Omental fat pad (tissue), 4 donors: ENCODE measurements around the gene ZG16. TPM values are rescaled to one million over a fixed set of nuclear protein-coding genes. Genes with fewer than 3 reads are reported as not detected.

Experiments
- ATAC-seq: fragments of 150-250 bp; one replicate; pipeline ENCODE4 v1.9.1; 2016; ENCODE audit warnings: mild to moderate bottlenecking, moderate library complexity; ENCODE audit not compliant: low FRiP score
- DNase-seq: peaks from one replicate; pipeline ENCODE4 v3.0.0-alpha.2; 2019; ENCODE audit warnings: low spot score
- total RNA-seq, 4 donors: library from RNA; depleted of rRNA; stranded (reverse); fragments of >200 nt; gene quantifications; one replicate each; pipeline ENCODE4 v1.1.0, GENCODE V29; 2016
- TF ChIP-seq, protein P1 (sequence below), 3 donors: fragments of 450-650 bp; IDR thresholded peaks; one replicate each; pipeline ENCODE4 v1.5.1; 2016 to 2017; ENCODE audit warnings: antibody characterized with exemption in 3 of 3, mild to moderate bottlenecking in 3 of 3, moderate library complexity in 2 of 3

Gene ZG16
- total RNA-seq, 4 donors from 2014 or later: not detected

- ATAC-seq (no peak), DNase-seq (no peak)
- TF ChIP-seq, protein P1, sequence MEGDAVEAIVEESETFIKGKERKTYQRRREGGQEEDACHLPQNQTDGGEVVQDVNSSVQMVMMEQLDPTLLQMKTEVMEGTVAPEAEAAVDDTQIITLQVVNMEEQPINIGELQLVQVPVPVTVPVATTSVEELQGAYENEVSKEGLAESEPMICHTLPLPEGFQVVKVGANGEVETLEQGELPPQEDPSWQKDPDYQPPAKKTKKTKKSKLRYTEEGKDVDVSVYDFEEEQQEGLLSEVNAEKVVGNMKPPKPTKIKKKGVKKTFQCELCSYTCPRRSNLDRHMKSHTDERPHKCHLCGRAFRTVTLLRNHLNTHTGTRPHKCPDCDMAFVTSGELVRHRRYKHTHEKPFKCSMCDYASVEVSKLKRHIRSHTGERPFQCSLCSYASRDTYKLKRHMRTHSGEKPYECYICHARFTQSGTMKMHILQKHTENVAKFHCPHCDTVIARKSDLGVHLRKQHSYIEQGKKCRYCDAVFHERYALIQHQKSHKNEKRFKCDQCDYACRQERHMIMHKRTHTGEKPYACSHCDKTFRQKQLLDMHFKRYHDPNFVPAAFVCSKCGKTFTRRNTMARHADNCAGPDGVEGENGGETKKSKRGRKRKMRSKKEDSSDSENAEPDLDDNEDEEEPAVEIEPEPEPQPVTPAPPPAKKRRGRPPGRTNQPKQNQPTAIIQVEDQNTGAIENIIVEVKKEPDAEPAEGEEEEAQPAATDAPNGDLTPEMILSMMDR (IDR thresholded peaks at IDR 0.05): no peak
Observed at GRCh38 chr16:29804455-29805231, 26.6 kb downstream of the ZG16 start.

GRCh38 chr16:29805232-29806098 lies 27.4 kb downstream of the ZG16 start:
- DNase-seq (peak; percentile 91), ATAC-seq (peak; percentile 85)
- TF ChIP-seq, protein P1 (IDR thresholded peaks at IDR 0.05): no peak

GRCh38 chr16:29806099-29806579 lies 28.1 kb downstream of the ZG16 start, which contains the start of gene MAZ:
Gene MAZ, plus strand, starts transcription at chr16:29806529. Its CDS starts 173 bp downstream, at chr16:29806702.
- ATAC-seq (peak; percentile 2), DNase-seq (no peak)
- TF ChIP-seq, protein P1 (IDR thresholded peaks at IDR 0.05): no peak

DNA sequence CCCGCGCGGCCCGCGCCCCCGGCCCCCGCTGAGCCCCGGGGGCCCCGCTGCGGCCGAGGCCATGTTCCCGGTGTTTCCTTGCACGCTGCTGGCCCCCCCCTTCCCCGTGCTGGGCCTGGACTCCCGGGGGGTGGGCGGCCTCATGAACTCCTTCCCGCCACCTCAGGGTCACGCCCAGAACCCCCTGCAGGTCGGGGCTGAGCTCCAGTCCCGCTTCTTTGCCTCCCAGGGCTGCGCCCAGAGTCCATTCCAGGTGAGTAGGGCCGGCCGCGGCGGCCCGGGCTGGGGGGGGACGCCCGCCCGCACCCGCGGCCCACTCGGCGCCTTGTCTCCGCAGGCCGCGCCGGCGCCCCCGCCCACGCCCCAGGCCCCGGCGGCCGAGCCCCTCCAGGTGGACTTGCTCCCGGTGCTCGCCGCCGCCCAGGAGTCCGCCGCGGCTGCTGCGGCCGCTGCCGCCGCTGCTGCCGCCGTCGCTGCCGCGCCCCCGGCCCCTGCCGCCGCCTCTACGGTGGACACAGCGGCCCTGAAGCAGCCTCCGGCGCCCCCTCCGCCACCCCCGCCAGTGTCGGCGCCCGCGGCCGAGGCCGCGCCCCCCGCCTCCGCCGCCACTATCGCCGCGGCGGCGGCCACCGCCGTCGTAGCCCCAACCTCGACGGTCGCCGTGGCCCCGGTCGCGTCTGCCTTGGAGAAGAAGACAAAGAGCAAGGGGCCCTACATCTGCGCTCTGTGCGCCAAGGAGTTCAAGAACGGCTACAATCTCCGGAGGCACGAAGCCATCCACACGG lies 28.8 kb downstream of the ZG16 start:
- DNase-seq: no peak
- no peak for ATAC-seq
- TF ChIP-seq, protein P1 (IDR thresholded peaks at IDR 0.05): no peak

- peak; percentile 5 for ATAC-seq
- no peak for DNase-seq
- TF ChIP-seq, protein P1 (IDR thresholded peaks at IDR 0.05): no peak
Observed at GRCh38 chr16:29807426-29808218, 29.6 kb downstream of the ZG16 start.
